MM.1S (cell line): ENCODE measurements around the gene DMPK.

Source experiments
- CTCF ChIP-seq: fragments of 300-600 bp; sonication (generic); IDR thresholded peaks from 2 replicates; pipeline ENCODE4 v1.5.1; 2016; ENCODE audit warnings: antibody characterized with exemption, low read length, mixed read lengths
- EZH2 ChIP-seq: fragments of 300-600 bp; sonication (generic); optimal IDR thresholded peaks from 2 replicates; pipeline ENCODE3; 2017; ENCODE audit warnings: low read depth, mild to moderate bottlenecking, antibody characterized with exemption, low read length, mixed read lengths

- TF ChIP-seq CTCF (no peak), EZH2 (no peak)
Observed at GRCh38 chr19:45825917-45826893, 43.9 kb upstream of the DMPK start.
